ENCODE results near the gene FCHSD1. TPM values are rescaled to one million over a fixed set of nuclear protein-coding genes. Genes with fewer than 3 reads are reported as not detected.

Gene FCHSD1
- total RNA-seq, 1 donor from 2014 or later = 10.1 TPM

Other genes starting within 250 kb of the FCHSD1 start
- gene PCDHGA9, start 248.6 kb downstream of the FCHSD1 start, total RNA-seq = 12.2 TPM
- gene PCDHGB6, start 243.4 kb downstream of the FCHSD1 start, total RNA-seq = 9.3 TPM
- gene PCDHGA10, start 238.4 kb downstream of the FCHSD1 start, total RNA-seq = 6.1 TPM
- 10.3 TPM for gene PCDHGB7, start 233.7 kb downstream of the FCHSD1 start, total RNA-seq
- 7.5 TPM for gene PCDHGA11, start 230.4 kb downstream of the FCHSD1 start, total RNA-seq
- 5.1 TPM for gene PCDHGA12, start 220.9 kb downstream of the FCHSD1 start, total RNA-seq
- gene PCDHGC3, start 175.5 kb downstream of the FCHSD1 start, total RNA-seq = 104 TPM
- gene PCDHGC4, start 166.4 kb downstream of the FCHSD1 start, total RNA-seq = 7.9 TPM
- 3.1 TPM for gene PCDHGC5, start 162.3 kb downstream of the FCHSD1 start, total RNA-seq
- 33.2 TPM for gene DIAPH1, start 32.4 kb downstream of the FCHSD1 start, total RNA-seq
- gene HDAC3, start 14.6 kb downstream of the FCHSD1 start, total RNA-seq = 33.2 TPM
- gene RELL2, start 14.4 kb downstream of the FCHSD1 start, total RNA-seq = 0.82 TPM
- 10.9 TPM for gene ARAP3, start 30.8 kb upstream of the FCHSD1 start, total RNA-seq
- 24.0 TPM for gene PCDH1, start 227.0 kb upstream of the FCHSD1 start, total RNA-seq

Measured in tongue (tissue), 1 donor.